Stimulated activated CD8-positive, alpha-beta memory T cell treated with anti-CD3 and anti-CD28 coated beads, Interleukin-2, amount 100 ng/mL, for 1 hour (primary cell): ENCODE data around the gene STX7.

Experiments used
- DNase-seq, 2 donors: peaks; one replicate each; pipeline ENCODE4 v3.0.0-alpha.2; 2020; ENCODE audit warnings: low read depth in 2 of 2

STX7 gene

GRCh38 chr6:132413499-132413802 lies 99.5 kb downstream of the STX7 start:
- DNase-seq, result no peak

- DNase-seq, result no peak
Measured at GRCh38 chr6:132412656-132413498, 100.0 kb downstream of the STX7 start.

GRCh38 chr6:132411296-132411695 lies 101.6 kb downstream of the STX7 start:
- no peak for DNase-seq

- no peak for DNase-seq
Measured at GRCh38 chr6:132410830-132411229, 102.1 kb downstream of the STX7 start.

- DNase-seq, result no peak
Measured at GRCh38 chr6:132405143-132405915, 107.6 kb downstream of the STX7 start.

- DNase-seq, result no peak
Measured at GRCh38 chr6:132404736-132405135, 108.2 kb downstream of the STX7 start.

- no peak for DNase-seq
Measured at GRCh38 chr6:132404330-132404729, 108.6 kb downstream of the STX7 start.

- DNase-seq, result no peak
Measured at GRCh38 chr6:132401618-132402285, 111.2 kb downstream of the STX7 start.

- DNase-seq, result no peak
Measured at GRCh38 chr6:132400883-132401617, 111.9 kb downstream of the STX7 start, which contains the start of gene MOXD1. TSS of gene MOXD1 (minus strand) at chr6:132401475. CDS start at chr6:132401426, 49 bp downstream.

GRCh38 chr6:132400555-132400882 lies 112.4 kb downstream of the STX7 start:
- no peak for DNase-seq

- no peak for DNase-seq
Measured at GRCh38 chr6:132399376-132400074, 113.4 kb downstream of the STX7 start.
